Left forelimb (tissue), 1 donor: ENCODE results near the gene RUNDC3A.
A peak's percentile ranks its signal among the peaks of the same experiment; 100 is the strongest.
"Not testable (repeated sequence)": the region's sequence is repeated elsewhere in the genome, so short reads cannot be mapped to it uniquely, and the experiment has no call there.

Experiments
- DNase-seq: peaks from one replicate; pipeline ENCODE4 v3.0.0-alpha.2; 2018; ENCODE audit warnings: low spot score

The RUNDC3A gene

DNA sequence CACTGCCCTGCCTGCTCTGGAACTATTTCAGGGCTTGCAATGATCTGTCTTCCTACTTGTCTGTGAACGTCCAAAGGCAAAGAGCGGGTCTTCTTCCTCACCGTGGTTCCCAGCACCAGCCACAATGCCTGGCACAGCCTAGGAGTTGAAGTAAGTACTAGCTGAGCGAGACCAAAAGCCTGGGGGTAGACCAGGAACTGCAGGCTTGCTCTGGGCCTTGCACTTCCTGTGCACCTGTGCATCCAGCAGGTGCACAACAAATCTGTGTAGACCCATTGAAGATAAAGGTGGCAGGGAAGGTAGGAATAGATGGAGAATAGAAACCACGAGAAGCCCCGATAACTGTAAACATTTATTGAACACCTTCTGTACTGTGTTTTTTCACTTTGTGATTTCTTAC, 50.6 kb downstream of the RUNDC3A start:
- DNase-seq: no peak

DNA sequence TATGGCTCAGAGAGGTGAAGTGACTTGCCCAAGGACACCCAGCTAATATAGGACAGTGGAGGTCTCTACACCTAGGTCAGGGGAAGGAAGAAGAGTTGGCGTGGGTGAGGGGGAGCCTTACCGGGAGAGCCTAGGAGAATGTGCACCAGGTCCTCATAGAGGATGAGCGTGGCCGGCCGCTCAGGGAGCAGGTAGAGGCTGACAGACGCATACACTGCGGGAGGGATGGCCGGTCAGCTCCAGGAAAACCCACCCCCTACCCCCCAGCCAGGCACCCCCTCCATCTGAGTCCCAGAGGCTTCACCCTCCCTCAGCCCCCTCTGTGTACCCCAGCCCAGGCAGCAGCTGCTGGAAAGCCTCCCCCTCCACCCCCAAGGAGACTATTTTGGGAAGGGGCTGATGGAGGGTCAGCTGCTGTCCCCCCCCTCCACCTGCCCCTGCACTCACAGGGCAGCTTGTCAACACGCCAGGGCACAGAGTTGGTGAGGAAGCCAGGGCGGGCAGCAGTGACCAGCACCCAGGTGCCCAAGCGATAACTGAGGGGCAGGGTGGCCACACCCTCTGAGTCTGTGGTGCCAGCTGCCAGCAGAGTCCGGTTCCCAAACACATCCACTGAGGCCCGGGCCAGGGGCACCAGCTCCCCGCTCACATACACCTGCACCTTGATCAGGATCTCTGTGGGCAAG, 51.2 kb downstream of the RUNDC3A start:
- no peak for DNase-seq

DNA sequence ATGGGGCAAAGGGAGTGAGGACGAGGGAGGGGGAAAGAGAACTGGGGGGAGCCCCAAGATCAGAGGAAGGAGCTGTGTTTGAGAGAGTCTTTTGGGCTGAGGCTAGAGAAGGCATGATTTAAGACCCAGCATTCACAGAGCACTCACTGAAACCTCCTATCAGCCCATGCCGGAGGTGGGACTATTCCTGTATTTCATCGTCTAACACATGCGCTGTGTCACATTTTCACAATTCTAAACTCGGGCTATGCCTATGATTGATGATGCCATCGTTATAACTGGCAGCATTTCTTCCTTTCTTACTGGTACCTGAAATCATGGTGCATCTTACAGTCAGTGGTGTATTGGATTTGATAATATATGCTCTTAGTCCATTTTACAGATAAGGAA, 51.7 kb downstream of the RUNDC3A start:
- DNase-seq: no peak

DNA sequence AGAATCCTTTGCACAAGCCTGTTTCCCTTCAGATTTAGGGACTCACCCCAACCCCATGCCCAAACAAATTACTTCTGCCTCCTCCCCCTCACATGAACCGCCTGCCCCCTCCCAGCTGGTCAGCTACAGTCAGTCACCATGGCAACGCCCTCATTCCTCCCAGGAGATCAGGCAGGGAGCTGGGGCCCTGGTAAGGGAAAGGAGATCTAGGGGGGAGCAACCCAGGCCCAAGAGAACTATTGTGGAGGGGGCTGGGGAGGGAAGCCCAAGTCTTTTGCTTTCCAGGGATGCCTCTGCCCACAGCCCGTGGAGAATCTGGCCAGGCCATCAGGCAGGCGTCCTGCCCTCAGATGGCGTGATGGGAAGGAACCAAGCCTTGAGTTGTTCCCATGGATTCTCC, 52.4 kb downstream of the RUNDC3A start:
- no peak for DNase-seq

DNA sequence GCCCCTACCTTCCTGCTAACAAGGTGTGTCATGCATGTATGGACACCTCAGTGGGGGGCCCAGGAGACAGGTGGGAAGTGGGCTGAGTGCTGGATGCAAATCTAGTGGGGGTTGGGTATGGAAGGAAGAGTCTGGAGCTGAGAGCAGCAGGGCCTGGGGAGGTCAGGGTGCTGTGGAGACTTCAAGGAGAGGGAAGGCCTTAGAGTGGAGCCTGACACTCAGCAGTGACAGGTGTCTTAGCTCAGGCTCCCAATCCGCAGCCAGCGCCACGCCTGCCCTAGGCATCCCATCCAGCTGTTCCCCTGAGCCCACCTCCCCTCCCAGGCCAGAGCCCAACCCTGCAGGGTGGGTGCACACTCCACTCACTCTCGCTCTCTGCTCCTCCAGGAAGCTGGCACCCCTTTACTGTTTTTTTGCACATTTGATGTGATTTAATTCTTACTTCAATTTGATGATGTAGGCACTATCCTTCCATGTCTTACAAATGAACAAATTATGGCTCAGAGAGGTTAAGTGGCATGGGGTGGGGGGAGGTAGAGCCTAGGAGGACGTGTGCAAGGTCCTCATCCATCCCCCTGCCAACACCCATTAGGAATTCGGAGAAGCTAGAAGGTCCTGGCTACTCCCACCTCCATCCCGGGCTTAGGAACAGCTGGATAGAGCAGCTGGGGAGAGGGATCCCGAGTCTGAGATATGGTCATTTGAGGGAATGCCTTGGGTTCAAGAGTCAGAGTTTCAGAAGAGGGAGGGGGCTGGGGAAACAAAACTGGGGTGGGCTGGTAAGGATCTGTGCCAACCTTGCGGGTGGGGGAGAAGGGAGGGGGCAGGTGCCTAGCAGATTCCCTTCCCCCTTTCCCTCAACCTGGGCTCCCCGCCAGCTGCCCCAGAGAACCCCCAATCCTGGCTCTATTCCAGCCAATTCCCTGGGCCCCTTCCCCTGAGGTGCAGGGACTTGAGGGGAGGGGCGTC, 53.2 kb downstream of the RUNDC3A start:
- DNase-seq: no peak

DNA sequence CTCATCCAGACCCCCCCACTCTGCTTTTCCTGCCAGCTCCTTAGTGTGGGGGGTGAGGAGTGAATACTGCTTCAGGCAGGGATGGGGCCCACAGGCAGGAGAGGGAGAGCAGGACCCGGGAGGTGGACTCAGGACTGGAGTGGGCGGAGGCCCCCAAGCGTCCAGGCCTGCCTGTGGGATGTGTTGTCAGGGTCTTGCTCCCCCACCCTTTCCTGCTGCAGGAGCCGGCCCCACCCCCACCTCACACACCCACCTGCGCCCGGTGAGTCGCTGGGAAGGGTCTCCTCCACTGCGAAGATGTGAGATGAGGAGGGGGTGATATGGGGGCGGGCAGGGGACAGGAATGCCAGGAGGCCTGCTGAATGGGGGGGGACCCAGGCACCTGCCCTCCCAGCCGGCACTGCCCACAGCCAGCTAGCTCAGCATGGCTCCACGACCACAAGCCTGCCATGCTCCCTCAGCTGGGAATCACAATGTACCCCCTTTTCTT, 54.1 kb downstream of the RUNDC3A start:
- no peak for DNase-seq

DNA sequence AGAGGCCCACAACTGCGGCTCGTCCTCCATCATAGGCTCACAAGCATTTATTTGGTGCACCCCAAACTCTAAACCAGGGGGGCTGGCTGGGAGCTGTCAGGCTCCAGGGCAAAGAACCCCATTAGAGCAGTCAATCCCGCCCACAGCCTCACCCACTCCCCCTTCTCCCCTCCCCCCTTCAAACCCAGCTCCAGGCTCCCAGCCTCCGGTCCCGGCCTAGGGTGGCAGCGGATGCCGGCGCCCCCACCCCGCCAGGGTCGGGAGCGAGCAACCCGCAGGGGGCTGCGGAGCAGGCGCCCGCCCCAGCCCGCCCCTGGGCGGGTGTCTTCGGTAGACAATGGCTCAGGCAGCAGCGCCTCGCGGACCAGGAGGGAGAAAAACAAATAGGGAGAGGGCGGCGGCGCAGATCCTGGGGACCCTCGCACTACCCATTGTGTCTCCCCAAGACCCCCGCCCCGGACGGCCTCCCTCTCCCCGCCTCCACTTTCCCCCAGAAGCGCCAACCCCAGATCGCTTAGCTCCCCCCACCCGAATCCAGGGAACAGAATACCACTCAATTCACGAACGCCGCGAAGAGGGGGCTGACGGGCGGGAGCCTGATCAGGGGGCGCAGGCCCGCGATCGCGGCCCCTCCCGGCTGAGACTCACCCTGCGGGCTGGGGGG, 54.7 kb downstream of the RUNDC3A start:
- DNase-seq: no peak

DNA sequence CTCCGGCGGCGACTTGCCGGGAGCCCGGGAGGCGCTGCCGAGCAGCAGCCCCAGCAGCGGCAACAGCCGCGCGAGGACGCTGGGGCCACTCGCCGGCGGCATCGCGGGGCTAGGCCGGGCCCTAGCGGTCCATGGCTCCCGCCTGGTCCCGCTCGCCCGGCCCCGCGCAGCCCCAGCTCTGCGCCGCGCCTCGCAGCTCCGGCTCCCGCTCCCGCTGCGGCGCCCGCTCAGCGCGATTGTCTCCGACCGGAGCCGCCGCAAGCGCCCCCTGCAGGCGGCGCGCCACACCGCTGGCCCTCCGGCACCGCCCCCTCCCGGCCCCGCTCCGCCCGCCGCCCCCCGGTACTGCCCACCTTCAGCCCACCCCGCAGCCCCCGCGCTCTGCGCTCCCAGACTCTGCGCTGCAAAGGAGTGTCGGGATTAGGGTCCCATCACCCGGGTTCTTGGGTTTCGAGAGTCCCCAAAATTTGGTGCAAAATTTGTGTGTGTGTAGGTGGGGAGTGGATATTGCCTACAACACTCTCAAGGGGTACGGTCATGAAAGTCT, 55.3 kb downstream of the RUNDC3A start, which contains the start of gene FAM171A2:
Gene FAM171A2 (minus strand): TSS at position 241 of the 547 bp plus-strand sequence. CDS start 139 bp downstream, at position 102.
- DNase-seq: peak; percentile 88

DNA sequence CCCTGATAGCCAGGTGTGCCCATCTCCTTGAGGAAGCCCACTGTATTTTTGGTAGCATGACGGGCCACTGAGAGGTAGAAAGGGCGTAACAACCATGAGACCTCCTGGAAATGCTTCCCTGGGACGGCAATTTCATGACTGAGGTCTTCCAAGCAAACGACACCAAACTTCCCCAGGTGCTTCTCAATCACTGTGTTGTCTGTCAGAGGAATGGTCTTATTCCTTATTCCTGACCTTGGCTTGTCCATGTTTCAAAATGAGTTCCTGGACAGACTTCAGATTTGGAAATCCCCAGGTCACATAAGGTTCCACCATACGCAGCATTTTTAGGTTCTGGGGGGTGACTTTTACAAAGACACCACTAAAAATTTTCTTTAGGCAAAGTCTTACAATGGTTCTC, 56.6 kb downstream of the RUNDC3A start:
- DNase-seq: not testable (repeated sequence)

DNA sequence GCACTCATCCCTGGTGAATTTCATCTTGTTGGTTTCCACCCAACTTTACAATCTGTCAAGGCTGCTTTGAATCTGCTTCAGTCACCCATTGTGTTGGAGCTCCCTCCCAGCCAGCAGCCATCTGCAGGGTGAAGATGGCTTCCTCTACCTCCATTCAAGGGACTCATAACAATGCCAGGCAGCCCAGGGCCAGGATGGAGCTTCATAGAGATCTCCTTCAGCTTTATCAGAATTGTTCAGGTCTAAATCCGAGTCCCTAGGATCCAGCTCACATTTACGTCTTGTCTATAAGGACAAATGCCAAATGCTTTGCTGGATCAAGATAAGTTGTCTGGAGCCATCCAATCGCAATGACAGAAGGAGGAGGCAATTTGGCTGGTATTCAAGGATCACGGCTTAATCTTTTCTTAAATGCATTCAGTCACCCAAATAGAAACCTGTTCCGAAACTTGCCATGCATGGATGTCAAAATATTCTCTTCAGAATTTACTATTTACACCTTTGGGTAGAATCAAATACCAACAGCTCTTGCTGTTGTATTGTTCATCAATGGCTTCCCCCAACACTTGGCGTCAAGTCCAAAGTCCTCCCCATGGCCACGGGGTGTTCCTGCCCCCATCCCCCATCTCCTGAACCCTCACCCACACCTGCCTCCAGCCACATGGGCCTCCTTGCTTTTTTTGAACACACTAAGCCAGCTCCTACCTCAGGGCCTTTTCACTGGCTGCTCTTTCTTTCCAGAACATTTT, 59.0 kb downstream of the RUNDC3A start:
- DNase-seq: no peak
